Mucosa of stomach (tissue), 1 donor: ENCODE data around the gene DIAPH3.

Source experiments
- H3K27me3 ChIP-seq: one replicate; pipeline ENCODE4 v1.7.0; 2013; ENCODE audit warnings: mild to moderate bottlenecking, low read length; ENCODE audit not compliant: control insufficient read depth, insufficient read depth
- H3K36me3 ChIP-seq: one replicate; pipeline ENCODE4 v1.7.0; 2013; ENCODE audit warnings: low read length; ENCODE audit not compliant: control insufficient read depth, insufficient read depth
- H3K4me1 ChIP-seq: one replicate; pipeline ENCODE4 v1.7.0; 2013; ENCODE audit warnings: mild to moderate bottlenecking, low read length; ENCODE audit not compliant: control insufficient read depth, insufficient read depth
- H3K4me3 ChIP-seq: one replicate; pipeline ENCODE4 v1.7.0; 2013; ENCODE audit warnings: low read length
- H3K9ac ChIP-seq: one replicate; pipeline ENCODE4 v1.7.0; 2013; ENCODE audit warnings: mild to moderate bottlenecking, low read length, moderate library complexity
- H3K9me3 ChIP-seq: one replicate; pipeline ENCODE4 v1.7.0; 2013; ENCODE audit warnings: mild to moderate bottlenecking, low read length, moderate library complexity; ENCODE audit not compliant: control insufficient read depth
- donor health status: Pancreatic carcinoma.

The DIAPH3 gene

GRCh38 chr13:59681636-59682311 is 482.0 kb downstream of the DIAPH3 start:
- H3K4me3 ChIP-seq: no peak overlapping the region
- no peaks in the 10 kb centered on the region for H3K27me3 ChIP-seq
- H3K4me1 ChIP-seq: no peaks in the 10 kb centered on the region
- no peaks in the 10 kb centered on the region for H3K9me3 ChIP-seq
- H3K36me3 ChIP-seq: no peaks in the 10 kb centered on the region
- H3K9ac ChIP-seq: no peak overlapping the region

DNA sequence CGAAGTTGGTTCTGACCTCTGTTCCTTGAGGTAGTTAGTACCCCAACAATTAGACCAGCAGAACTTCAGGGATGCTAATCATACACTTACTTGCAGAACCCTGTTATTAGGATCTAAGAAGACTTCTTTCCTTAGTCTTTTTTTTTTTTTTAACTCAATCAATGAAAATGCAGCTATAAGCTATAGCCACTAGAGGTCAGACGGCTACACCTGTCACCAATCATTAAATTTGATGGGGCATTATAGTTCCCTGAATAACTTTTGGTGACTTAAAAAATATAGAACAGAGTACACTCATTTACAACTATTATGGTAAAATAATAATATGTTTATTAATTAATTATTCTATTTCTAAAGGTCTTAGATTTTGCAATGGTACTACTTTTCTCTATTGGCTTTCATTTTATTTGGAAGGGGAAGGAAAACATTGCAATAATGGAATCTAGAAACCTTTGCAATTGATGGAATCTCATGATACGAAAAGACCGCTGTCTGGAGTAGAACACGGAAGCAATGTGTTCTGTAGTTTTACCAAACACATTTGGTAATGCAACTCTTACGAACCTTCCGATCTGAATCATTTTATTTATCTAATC is 483.2 kb downstream of the DIAPH3 start:
- no peaks in the 10 kb centered on the region for H3K4me1 ChIP-seq
- H3K4me3 ChIP-seq: no peak overlapping the region
- no peaks in the 10 kb centered on the region for H3K36me3 ChIP-seq
- H3K9ac ChIP-seq: no peak overlapping the region
- no peaks in the 10 kb centered on the region for H3K27me3 ChIP-seq
- H3K9me3 ChIP-seq: no peaks in the 10 kb centered on the region

- H3K27me3 ChIP-seq: no peaks in the 10 kb centered on the region
- no peaks in the 10 kb centered on the region for H3K9me3 ChIP-seq
Observed at GRCh38 chr13:59679254-59679653, 484.5 kb downstream of the DIAPH3 start.

GRCh38 chr13:59677966-59678814 is 485.5 kb downstream of the DIAPH3 start:
- H3K27me3 ChIP-seq: no peaks in the 10 kb centered on the region
- H3K36me3 ChIP-seq: no peaks in the 10 kb centered on the region
- H3K9me3 ChIP-seq: no peaks in the 10 kb centered on the region
- H3K4me3 ChIP-seq: no peak overlapping the region
- no peak overlapping the region for H3K9ac ChIP-seq
- H3K4me1 ChIP-seq: no peaks in the 10 kb centered on the region

More at GRCh38 chr13:59679254-59679653, 484.5 kb downstream of the DIAPH3 start:
- Histone ChIP-seq H3K36me3 (no peaks in the 10 kb centered on the region), H3K9ac (no peak overlapping the region), H3K4me3 (no peak overlapping the region), H3K4me1 (no peaks in the 10 kb centered on the region)

DNA sequence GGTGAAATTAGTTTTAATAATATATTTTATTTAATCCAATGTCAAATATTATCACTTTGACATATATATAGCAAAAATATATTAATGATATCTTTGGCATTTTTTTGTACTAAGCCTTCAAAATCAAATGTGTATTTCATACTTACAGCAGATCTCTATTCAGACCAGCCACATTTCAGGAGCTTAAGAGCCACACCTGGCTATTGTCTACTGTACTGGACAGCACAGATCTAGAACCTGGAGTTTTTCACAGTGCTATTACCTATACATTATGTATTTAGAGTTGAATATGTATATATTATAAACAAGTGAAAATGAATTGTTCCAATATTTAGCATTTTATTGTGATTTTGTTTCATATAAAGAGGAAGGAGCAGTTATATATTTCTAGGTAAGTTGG is 486.3 kb downstream of the DIAPH3 start:
- Histone ChIP-seq H3K9me3 (no peaks in the 10 kb centered on the region), H3K36me3 (no peaks in the 10 kb centered on the region), H3K27me3 (no peaks in the 10 kb centered on the region), H3K4me3 (no peak overlapping the region), H3K4me1 (no peaks in the 10 kb centered on the region), H3K9ac (no peak overlapping the region)

- Histone ChIP-seq H3K27me3 (no peaks in the 10 kb centered on the region), H3K9me3 (no peaks in the 10 kb centered on the region), H3K4me3 (no peak overlapping the region), H3K9ac (no peak overlapping the region), H3K4me1 (no peaks in the 10 kb centered on the region), H3K36me3 (no peaks in the 10 kb centered on the region)
Observed at GRCh38 chr13:59674616-59675015, 489.1 kb downstream of the DIAPH3 start.

- H3K27me3 ChIP-seq: no peaks in the 10 kb centered on the region
- H3K4me1 ChIP-seq: no peaks in the 10 kb centered on the region
- no peak overlapping the region for H3K4me3 ChIP-seq
- no peak overlapping the region for H3K9ac ChIP-seq
- H3K9me3 ChIP-seq: no peaks in the 10 kb centered on the region
- no peaks in the 10 kb centered on the region for H3K36me3 ChIP-seq
Observed at GRCh38 chr13:59673286-59673685, 490.4 kb downstream of the DIAPH3 start.

GRCh38 chr13:59672445-59672844 is 491.3 kb downstream of the DIAPH3 start:
- Histone ChIP-seq H3K36me3 (no peaks in the 10 kb centered on the region), H3K4me1 (no peaks in the 10 kb centered on the region), H3K27me3 (no peaks in the 10 kb centered on the region), H3K9me3 (no peaks in the 10 kb centered on the region), H3K9ac (no peak overlapping the region), H3K4me3 (no peak overlapping the region)

DNA sequence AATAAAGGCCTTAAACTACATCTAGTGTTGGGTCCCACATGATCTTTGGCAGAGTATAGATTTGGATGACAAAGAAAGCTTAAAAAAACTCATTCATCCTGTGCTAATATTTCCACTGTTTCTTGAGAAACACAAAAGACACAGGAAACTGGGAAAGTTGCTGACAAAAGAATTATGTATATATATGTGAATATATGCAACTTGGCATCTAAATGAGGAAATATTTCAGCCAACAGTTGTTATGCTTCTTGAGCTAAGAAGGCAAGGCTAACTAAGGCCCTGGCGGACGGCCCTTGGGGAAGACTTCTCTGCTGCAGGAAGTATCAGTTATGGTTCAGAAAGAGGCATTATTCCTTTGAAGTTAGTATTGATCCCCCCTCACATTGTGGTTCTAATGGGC is 491.8 kb downstream of the DIAPH3 start:
- H3K9ac ChIP-seq: no peak overlapping the region
- no peaks in the 10 kb centered on the region for H3K9me3 ChIP-seq

DNA sequence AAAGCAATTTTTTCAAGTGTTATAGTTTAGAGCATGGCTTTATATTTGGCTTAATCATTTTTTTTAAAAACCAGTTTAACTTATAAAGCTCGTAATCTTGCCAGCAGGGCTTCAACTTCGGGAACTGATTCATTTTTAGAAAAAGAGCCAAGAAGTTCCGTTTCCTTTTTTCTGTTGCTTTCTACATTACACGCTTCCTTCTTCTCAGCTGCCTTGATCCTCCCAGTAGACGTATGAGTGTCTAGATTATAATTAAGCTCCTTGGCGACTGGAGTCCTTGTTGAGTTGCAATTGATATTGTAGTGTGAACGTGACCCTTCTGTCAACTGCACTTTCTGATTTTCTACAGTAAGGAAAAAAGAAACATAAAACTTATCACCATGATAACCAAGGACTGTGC is 497.2 kb downstream of the DIAPH3 start:
- no peaks in the 10 kb centered on the region for H3K4me1 ChIP-seq
- H3K4me3 ChIP-seq: no peak overlapping the region
- H3K9me3 ChIP-seq: no peaks in the 10 kb centered on the region
- H3K9ac ChIP-seq: no peak overlapping the region
- no peaks in the 10 kb centered on the region for H3K27me3 ChIP-seq
- no peaks in the 10 kb centered on the region for H3K36me3 ChIP-seq

More for the DNA sequence above, 491.8 kb downstream of the DIAPH3 start:
- H3K4me1 ChIP-seq: no peaks in the 10 kb centered on the region
- no peaks in the 10 kb centered on the region for H3K36me3 ChIP-seq
- H3K4me3 ChIP-seq: no peak overlapping the region
- H3K27me3 ChIP-seq: no peaks in the 10 kb centered on the region

DNA sequence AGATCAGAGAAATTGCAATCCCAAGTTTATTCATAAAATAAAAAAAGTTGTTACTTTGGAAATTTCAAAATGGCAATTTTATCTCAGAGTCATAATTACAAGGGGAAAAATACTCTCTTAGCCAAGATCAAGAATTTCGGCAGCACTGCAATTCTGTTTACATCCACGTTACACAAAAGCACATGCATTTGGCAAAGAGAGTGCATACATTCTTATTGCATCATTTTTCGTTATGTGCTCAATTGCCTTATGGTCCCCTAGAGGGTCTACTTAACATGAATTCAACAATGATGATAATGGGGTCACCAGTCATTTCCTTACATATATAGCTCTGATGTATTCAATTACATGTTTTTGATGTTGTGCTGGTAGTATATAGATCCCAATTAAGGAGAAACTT is 498.0 kb downstream of the DIAPH3 start:
- no peaks in the 10 kb centered on the region for H3K4me1 ChIP-seq
- H3K9ac ChIP-seq: no peak overlapping the region
- no peaks in the 10 kb centered on the region for H3K36me3 ChIP-seq
- H3K9me3 ChIP-seq: no peaks in the 10 kb centered on the region
- H3K27me3 ChIP-seq: no peaks in the 10 kb centered on the region
- H3K4me3 ChIP-seq: no peak overlapping the region

DNA sequence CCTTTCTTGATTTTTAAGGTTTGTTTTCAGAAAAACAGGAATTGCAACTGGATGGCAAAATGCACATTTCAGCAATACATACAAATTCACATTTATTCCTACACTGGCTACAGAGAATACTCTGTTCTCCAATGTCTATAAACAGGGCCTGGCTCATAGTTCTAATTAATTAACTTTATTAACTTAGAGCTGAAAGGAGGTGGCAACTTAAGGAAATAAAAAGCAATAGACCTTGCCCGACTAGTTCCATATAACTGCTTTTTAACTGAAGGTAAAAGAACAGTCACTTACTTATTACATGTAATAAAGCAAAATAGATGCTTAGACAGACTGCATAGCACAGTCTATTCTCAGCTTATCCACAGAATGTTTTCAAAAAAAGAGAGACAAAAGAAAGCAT is 498.5 kb downstream of the DIAPH3 start:
- Histone ChIP-seq H3K4me1 (no peaks in the 10 kb centered on the region), H3K9me3 (no peaks in the 10 kb centered on the region), H3K4me3 (no peak overlapping the region), H3K27me3 (no peaks in the 10 kb centered on the region), H3K36me3 (no peaks in the 10 kb centered on the region), H3K9ac (no peak overlapping the region)
